Epithelial cell of proximal tubule (primary cell): Measurements from ENCODE around the gene OPA1. TPM values are rescaled to one million over a fixed set of nuclear protein-coding genes. Genes with fewer than 3 reads are reported as not detected.

ENCODE experiments used
- DNase-seq: peaks from one replicate; pipeline ENCODE4 v3.0.0-alpha.2; 2011; ENCODE audit warnings: low read depth
- H3K4me3 ChIP-seq: 2 replicates; pipeline ENCODE4 v1.5.1; 2011; ENCODE audit warnings: low read depth, mild to moderate bottlenecking, low read length
- CTCF ChIP-seq: conservative IDR thresholded peaks from 2 replicates; pipeline ENCODE4 v1.5.1; 2012; ENCODE audit warnings: low read depth, mild to moderate bottlenecking, low read length
- total RNA-seq: library from RNA; depleted of rRNA; stranded (reverse); fragments of >200 nt; gene quantifications from 2 replicates; pipeline ENCODE4 v1.2.3, GENCODE V29; 2015

Gene OPA1
- total RNA-seq, 1 donor from 2014 or later = 59.0 TPM

- peak; percentile 68 for TF ChIP-seq CTCF
- H3K4me3 ChIP-seq = no peak overlapping the region
- DNase-seq = no peak
These were observed 29.0 kb upstream of the OPA1 start for GRCh38 chr3:193564012-193564411.

- no peak for TF ChIP-seq CTCF
- no peak overlapping the region for H3K4me3 ChIP-seq
- no peak for DNase-seq
These were observed 23.9 kb upstream of the OPA1 start for GRCh38 chr3:193569119-193569518.

- no peak overlapping the region for H3K4me3 ChIP-seq
- no peak for DNase-seq
- peak; percentile 91 for TF ChIP-seq CTCF
These were observed 20.5 kb upstream of the OPA1 start for GRCh38 chr3:193572426-193572908.

GRCh38 chr3:193573403-193574191 is 19.4 kb upstream of the OPA1 start:
- DNase-seq = no peak
- H3K4me3 ChIP-seq = no peak overlapping the region

DNA sequence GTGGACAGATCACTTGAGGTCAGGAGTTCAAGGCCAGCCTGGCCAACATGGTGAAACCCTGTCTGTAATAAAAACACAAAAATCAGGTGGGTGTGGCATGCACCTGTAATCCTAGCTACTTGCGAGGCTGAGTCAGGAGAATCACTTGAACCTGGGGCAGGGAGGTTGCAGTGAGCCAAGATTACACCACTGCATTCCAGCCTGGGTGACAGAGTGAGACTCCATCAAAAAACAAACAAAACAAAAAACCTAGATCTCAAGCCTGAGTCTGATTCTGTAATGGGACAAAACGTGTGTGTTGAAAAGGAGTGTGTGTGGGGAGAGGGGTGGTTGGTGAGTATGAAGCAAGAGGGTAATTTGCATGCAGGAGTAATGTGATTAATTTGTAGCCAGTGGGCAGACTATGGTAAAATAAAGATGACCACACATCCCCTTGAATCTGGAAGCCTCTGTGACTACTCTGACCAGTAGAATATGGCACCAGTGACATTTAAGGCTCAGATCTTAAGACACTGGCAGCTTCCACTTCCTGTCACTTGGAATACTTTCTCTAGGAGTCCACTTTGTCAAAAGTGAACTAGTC is 18.4 kb upstream of the OPA1 start:
- no peak for TF ChIP-seq CTCF
- DNase-seq = no peak
- no peak overlapping the region for H3K4me3 ChIP-seq

More at GRCh38 chr3:193573403-193574191, 19.4 kb upstream of the OPA1 start:
- TF ChIP-seq CTCF = no peak

GRCh38 chr3:193585530-193585929 is 7.5 kb upstream of the OPA1 start:
- DNase-seq = no peak
- no peak for TF ChIP-seq CTCF
- H3K4me3 ChIP-seq = no peak overlapping the region
